ENCODE results near the gene NPHP4.

- TF ChIP-seq RARB (CRISPR knock-in tag; IDR thresholded peaks at IDR 0.05) (no peak), OSR1 (CRISPR knock-in tag; IDR thresholded peaks at IDR 0.05) (no peak), PATZ1 (CRISPR knock-in tag; IDR thresholded peaks at IDR 0.05; ENCODE audit: borderline replicate concordance) (no peak), PPARA (CRISPR knock-in tag; IDR thresholded peaks at IDR 0.05; ENCODE audit: borderline replicate concordance) (no peak), SNAI2 (CRISPR knock-in tag; IDR thresholded peaks at IDR 0.05) (no peak), CSDC2 (CRISPR knock-in tag; IDR thresholded peaks at IDR 0.05) (no peak)
Measured at GRCh38 chr1:5891736-5892135, 100.5 kb downstream of the NPHP4 start.
